ENCODE results near the gene DDAH1.

DNA sequence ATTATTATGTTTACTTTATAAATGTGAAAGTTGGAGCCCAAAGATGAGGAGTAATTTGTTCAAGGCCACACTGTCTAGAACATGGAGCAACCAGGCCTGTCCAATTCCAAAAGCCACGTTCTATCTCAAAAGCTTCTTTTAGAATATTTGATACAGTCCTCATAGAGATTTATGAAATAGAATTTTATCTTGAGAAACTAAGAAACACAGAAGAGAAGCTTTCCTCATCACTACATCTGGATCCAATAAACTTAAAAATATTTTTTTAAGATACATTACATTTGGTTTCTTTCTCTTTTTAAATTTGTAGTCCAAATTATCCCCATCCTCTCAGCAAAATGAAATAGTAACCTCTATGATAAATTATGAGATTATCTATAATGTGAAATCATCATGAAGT, 58.9 kb downstream of the DDAH1 start:
- TF ChIP-seq GATA2 (IDR thresholded peaks at IDR 0.05; ENCODE audit: low read depth, low read length): no peak
- TF ChIP-seq GATA3 (IDR thresholded peaks at IDR 0.05; ENCODE audit: low read depth, low read length): no peak
